ENCODE data around the gene ADGRA1.
"Not testable (repeated sequence)": the region's sequence is repeated elsewhere in the genome, so short reads cannot be mapped to it uniquely, and the experiment has no call there.

Gene ADGRA1

DNA sequence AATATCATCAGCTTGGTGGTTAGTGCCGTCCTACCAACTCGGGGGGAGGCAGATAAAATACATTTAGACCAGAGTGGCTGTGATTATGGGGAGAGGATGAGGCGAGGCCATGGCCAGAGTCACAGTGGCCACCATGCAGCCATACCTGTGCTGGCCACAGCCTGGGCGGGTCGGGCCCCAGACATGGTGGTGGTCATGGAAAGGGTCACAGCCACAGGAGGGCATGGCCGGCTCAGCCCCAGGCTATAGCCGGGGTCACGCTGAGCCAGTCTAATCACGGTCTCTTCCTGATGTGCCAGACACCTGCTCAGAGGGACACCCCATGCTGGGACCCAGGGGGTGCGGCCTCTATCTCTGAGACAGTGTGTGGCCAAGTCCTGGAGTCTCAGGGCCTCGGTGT lies 10.2 kb downstream of the ADGRA1 start:
- no peak for DNase-seq

DNA sequence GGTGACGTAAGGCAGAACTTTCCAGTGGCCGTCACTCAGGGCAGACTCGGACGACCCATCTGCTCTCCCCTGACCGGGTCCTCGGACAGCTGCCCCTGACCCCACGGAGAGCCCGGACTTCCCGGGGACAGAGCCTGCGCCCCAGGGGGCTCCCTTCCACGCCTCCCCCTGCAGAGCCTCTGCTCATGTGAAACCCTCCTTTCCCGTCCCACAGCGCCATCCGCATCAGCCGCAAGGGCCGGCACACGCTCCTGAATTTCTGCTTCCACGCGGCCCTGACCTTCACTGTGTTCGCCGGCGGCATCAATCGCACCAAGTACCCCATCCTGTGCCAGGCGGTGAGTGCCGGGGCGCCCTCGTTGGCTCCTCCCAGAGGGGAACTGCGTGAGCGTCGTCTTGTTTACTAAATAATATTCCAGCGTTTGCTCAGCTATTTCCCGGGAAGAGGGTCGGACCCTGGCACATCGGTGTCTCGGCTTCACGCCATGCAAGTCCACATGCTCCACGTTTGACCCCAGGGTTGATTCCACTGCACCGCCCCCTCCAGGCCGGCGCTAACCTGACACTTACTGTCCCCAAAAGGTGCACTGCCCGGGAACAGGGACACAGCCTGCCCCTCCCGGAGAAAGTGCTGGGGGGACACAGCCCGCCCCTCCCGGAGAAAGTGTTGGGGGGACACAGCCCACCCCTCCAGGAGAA lies 10.9 kb downstream of the ADGRA1 start:
- DNase-seq, result no peak

DNA sequence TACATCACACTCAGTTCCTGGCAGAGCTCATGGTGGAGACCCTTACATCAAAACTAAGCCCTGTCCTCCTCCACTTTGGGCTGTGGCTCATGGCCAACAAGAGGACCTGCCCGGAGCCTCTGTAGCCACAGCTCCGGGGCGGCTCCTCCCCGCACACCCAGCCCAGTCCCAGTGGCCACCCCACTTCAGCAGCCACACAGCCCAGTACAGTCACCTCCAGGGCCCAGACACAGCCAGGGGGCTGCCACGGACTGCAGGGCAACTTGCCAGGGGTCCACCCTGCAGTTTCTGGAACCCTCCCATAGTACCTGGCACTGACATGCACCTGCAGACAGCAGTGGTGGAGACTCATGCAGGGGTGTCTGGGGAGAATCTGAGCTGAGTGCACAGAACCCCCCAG lies 11.8 kb downstream of the ADGRA1 start:
- DNase-seq, result no peak

GRCh38 chr10:133100186-133100585 lies 12.5 kb downstream of the ADGRA1 start:
- no peak for DNase-seq

- peak; percentile 47 for DNase-seq
These were observed 13.1 kb downstream of the ADGRA1 start for GRCh38 chr10:133100706-133101415.

DNA sequence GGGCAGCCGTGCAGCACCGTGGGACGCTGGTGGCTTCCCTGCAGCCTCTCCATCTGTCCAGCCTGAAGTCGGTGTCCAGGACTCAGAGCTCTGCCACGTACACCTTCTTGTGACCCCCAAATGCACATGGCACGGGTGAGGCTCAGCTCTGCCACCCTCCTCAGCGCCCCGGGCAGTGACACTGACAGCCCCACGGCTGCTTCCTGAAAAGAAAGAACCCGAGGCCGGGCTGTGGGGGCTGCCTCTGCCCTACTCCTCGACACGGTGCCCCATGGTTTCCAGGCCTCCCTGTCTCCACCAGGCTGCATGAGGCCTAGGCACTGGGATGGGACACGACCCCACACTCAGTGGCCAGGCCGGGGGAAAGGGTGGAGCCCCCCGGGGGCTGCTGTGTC lies 13.7 kb downstream of the ADGRA1 start:
- DNase-seq, result no peak

GRCh38 chr10:133102415-133103095 lies 14.8 kb downstream of the ADGRA1 start:
- DNase-seq, result no peak

DNA sequence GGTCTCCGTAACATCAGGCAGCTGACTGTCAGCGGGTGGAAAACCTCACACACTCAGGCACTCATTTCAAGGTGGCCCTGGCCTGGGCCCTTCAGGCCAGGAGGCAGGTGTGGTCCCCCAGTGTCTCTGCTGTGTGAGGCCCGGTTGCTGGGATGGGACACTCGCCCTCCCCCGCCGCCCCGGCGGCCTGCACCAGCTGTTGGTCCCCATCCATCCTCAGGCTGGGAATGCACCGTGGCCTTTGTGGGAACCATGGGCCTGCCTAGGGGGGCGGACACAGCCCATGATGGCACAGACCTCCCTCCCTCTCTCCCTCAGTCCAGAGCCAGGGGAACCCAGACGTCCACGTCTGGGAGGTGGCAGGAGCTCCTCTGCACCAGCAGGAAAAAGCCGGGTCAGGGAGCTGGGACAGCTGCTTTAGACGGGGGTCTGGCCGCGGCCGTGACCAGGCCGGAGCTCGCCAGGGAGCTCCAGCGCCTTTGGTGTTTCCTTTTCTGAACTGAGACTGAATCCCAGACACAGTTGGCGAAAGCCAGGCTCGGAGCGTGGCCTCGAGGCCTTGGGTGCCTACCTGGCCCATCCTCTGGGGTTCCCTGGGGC lies 15.7 kb downstream of the ADGRA1 start:
- no peak for DNase-seq

DNA sequence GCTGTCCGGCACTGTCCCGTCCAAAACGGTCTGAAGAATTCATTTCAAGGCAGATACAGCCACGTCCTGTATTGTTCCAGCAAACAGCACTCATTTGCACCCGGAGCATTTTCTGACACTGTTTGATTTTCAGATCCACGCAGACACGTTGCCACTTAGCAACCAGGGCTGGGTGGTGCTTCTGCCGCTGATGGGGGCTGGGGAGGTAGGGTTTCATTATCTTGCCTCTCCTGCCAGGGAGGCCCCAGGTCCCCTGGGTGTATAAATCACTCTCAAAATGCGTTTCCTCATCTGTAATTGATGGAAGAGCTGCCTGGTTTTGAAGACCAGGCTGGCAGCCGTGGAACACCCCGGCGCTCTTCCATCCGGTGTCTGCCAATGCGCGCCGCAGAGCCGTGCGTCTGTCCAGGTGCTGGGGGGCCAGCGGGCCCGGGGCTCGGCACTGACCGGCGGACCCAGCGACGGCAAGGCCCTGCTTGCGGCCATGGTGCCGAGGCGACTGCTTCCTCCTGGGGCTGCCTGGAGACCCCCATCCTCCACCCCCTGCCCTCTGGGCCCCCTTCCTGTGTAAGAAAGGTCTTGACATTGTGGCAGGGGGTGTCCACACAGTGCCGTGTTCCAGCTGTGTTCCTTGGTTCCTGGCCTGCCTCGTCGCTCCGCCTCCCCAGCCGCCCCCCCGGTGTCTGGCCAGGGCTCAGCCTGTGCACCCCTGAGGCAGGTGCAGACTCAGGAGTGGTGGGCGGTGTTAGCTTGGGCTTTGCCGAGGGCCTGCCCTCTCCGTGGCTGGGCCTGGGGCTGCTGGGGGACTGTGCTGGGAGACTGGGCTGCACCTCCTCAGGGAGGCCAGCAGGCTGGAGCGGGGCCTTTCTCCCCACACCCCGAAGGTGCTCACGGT lies 16.6 kb downstream of the ADGRA1 start:
- DNase-seq, result peak; percentile 32

DNA sequence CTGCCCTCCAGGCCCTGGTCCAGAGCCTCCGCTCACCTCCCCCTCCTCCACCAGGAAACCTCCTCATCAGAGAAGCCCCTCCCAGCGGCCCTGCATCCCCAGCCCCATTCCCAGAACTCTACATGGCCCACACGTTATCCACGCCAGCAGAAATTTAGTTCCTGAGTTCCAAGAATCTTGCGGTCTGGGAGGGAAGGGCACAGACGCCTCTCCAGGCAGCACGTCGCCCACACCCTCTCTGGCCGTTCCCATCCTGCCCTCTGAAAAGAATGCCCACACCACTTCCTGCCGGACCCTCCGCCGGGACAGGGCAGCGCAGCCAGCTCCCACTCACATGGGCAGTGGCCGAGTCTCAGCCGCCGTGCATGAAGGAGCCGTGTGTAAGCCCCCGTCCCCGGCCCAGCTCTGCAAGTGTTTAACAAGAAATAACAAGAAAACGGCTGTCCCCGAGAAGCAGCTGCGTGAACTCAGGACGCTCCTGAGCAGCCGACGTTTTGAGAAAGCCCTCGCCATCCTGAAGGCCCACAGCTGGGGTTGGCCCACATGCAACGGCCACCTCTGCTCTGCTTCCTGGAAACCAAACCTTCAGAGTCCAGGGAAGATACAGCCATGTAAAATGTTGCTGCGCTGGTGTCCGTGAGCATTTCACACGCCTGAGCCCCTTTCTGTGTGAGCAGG lies 17.4 kb downstream of the ADGRA1 start:
- DNase-seq, result no peak

- no peak for DNase-seq
These were observed 18.1 kb downstream of the ADGRA1 start for GRCh38 chr10:133105686-133106390.

GRCh38 chr10:133106516-133106915 lies 18.8 kb downstream of the ADGRA1 start:
- DNase-seq, result no peak

- no peak for DNase-seq
These were observed 19.7 kb downstream of the ADGRA1 start for GRCh38 chr10:133107442-133107841.

- DNase-seq, result no peak
These were observed 22.0 kb downstream of the ADGRA1 start for GRCh38 chr10:133109711-133110110.

GRCh38 chr10:133110133-133110532 lies 22.4 kb downstream of the ADGRA1 start:
- DNase-seq, result no peak

DNA sequence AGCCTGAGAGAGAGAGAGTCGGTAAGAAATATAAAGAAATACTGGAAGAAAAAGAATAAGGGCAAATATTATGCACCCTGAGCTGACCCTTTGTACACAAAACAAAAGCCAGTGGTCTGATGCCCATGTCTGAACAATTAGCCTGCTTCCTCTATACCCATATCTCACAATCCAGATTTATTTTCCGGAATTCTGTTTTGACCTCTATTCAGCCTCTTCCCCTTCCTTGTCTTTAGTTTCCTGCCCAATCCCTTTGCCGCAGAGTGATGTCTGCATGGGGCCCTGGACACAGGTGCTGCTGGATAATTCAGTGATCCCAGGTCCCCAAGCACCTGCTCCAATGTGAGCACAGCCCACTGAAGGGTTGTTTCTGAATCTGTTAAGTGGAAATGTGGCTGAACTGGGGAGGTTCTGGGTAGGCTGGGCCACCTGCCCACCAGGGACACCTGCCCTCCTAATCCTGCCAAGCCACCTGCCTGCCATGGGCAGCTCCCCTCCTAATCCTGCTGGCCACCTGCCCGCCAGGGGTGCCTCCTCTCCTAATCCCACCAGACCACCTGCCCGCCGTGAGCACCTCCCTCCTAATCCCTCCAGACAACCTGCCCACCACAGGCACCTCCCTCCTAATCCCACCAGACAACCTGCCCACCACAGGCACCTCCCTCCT lies 23.0 kb downstream of the ADGRA1 start:
- no peak for DNase-seq

GRCh38 chr10:133111640-133112039 lies 23.9 kb downstream of the ADGRA1 start:
- not testable (repeated sequence) for DNase-seq

DNA sequence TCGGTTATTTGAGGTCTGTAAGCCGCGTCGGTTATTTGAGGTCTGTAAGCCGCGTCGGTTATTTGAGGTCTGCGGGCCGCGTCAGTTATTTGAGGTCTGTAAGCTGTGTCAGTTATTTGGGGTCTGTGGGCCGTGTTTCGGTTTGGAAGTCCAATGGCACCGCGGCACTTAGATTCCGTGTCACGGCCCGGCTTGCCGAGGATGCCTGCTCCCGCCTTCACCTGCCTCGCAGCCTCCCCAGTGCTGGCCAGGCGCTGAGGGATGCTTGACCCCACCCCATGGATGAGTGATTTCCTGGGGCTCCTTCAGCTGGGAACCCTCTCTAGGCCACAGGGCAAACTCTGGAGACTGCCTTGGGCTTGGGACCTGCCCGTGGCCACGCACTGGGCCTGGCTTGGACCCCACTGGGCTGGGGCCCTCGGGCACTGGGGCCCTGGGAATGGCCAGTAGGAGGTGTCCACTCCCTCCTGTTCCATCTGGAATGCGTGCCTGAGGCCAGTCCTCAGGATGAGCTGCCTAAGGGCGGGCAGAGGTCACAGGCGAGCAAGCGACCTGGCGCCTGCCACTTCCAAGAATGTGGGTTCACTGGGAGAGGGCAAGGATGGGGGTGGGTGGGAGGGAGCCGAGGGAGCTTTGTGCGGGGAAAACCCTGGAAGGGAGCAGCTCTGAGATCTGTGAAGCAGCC lies 25.6 kb downstream of the ADGRA1 start:
- no peak for DNase-seq

DNA sequence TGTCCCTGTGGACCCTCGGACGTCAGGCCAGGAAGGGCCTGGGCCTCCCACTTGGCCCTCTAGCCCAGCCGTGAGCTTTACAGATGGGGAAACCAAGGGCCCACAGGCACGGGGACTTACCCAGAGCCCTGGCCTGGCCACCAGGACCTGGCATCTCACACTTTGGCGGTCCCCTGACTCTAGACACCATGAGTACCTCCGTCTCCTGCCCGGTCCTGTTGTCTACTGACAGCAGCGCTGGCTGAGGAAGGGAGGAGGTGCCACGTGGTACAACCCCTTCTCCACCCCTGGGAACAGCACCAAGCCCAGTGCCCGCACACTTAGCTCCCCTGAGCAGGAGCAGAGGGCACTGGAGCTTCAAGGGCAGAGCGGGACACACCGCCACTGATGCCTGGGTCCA lies 26.1 kb downstream of the ADGRA1 start:
- DNase-seq, result no peak

- DNase-seq, result no peak
These were observed 26.5 kb downstream of the ADGRA1 start for GRCh38 chr10:133114251-133114650.
